ENCODE data around the gene RRAS2. TPM values are rescaled to one million over a fixed set of nuclear protein-coding genes. Genes with fewer than 3 reads are reported as not detected.

Gene RRAS2
- total RNA-seq, 4 donors from 2014 or later: 51.5 to 81.4 (median 66.8) TPM

DNA sequence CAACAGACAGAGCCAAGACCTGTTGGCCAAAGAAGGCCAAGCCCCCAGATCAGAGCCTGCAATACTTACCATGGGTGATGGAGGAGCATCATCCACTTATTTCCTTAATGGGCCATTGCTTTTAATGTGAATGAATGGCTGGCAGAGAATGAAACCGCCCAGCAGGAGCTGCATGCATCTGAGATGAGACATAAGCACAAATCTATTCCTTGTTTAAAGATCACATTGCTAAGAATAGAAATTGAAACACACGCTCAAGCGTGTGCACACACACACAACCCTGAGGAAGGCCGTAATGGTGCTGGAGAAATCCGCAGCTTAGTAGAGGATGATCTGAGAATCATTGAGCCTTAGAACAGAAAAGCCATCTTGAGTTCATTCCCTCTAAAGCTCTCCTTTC lies 5.3 kb upstream of the RRAS2 start:
- DNase-seq: no peak
- intact Hi-C loops (cut with DNase I): no loop called here
- no peak overlapping the region for H3K4me3 ChIP-seq (replicated peaks in 1 of 3)
- TF ChIP-seq POLR2A (IDR thresholded peaks at IDR 0.05): no peak
- TF ChIP-seq, protein P1, sequence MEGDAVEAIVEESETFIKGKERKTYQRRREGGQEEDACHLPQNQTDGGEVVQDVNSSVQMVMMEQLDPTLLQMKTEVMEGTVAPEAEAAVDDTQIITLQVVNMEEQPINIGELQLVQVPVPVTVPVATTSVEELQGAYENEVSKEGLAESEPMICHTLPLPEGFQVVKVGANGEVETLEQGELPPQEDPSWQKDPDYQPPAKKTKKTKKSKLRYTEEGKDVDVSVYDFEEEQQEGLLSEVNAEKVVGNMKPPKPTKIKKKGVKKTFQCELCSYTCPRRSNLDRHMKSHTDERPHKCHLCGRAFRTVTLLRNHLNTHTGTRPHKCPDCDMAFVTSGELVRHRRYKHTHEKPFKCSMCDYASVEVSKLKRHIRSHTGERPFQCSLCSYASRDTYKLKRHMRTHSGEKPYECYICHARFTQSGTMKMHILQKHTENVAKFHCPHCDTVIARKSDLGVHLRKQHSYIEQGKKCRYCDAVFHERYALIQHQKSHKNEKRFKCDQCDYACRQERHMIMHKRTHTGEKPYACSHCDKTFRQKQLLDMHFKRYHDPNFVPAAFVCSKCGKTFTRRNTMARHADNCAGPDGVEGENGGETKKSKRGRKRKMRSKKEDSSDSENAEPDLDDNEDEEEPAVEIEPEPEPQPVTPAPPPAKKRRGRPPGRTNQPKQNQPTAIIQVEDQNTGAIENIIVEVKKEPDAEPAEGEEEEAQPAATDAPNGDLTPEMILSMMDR (IDR thresholded peaks at IDR 0.05): no peak
- no peak overlapping the region for H3K27ac ChIP-seq
- no peaks in the 10 kb centered on the region for H3K4me1 ChIP-seq
- 97 to 98% methylated on average over 5 of the region's 5 CpGs for WGBS, 2 donors
- no peaks in the 10 kb centered on the region for H3K27me3 ChIP-seq
- no peaks in the 10 kb centered on the region for H3K9me3 ChIP-seq
- no peaks in the 10 kb centered on the region for H3K36me3 ChIP-seq

DNA sequence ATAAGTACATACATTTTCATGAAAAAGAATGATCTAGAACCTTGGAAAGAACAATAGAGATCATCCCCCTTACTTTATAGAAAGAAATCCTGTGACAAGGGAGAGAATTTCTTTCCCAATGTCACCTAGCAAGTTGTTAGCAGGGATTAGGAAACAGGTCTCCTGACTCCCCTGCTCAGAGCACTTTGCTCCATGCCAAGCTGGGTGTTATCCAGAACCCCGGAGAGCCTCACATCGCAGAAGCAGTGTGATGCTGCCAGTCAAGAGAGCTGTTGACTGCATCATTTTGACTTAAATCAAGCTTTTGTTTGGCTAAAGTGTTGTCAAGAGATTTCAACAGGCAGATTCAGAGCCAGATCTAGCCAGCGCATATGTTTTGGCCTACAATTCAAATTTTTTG lies 3.6 kb upstream of the RRAS2 start:
- TF ChIP-seq, protein P1 (IDR thresholded peaks at IDR 0.05): no peak
- no peak for TF ChIP-seq POLR2A (IDR thresholded peaks at IDR 0.05)
- no peaks in the 10 kb centered on the region for H3K4me1 ChIP-seq
- no peak for DNase-seq
- no peaks in the 10 kb centered on the region for H3K27me3 ChIP-seq
- H3K4me3 ChIP-seq (replicated peaks in 1 of 3): no peak overlapping the region
- no peaks in the 10 kb centered on the region for H3K36me3 ChIP-seq
- intact Hi-C loops (cut with DNase I): no loop called here
- WGBS, 2 donors: 59 to 84% methylated on average over 3 of the region's 3 CpGs
- no peak overlapping the region for H3K27ac ChIP-seq
- H3K9me3 ChIP-seq: no peaks in the 10 kb centered on the region

DNA sequence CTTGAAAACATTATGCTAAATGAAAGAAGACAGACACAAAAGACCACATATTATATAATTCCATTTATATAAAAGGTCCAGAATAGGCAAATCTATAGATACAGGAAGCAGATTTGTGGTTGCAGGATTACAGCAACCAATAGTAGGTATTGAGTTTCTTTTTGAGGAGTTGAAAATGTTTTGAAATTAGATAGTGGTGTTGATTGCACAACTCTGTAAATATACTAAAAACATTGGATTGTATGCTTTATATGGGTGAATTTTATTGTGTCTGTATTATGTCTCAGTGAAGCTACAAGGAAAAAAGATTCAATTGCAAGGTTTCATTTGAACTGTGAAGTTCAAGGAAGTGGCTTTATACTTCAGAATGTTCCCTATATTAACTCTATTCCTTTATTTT lies 3.0 kb upstream of the RRAS2 start:
- Histone ChIP-seq H3K27me3 (no peaks in the 10 kb centered on the region), H3K36me3 (no peaks in the 10 kb centered on the region), H3K4me1 (peaks cover 0 to 6% of the 10 kb centered on the region in 2 donors), H3K9me3 (no peaks in the 10 kb centered on the region), H3K27ac (no peak overlapping the region), H3K4me3 (replicated peaks in 1 of 3) (no peak overlapping the region)
- intact Hi-C loops (cut with DNase I): no loop called here
- DNase-seq: no peak
- TF ChIP-seq POLR2A (IDR thresholded peaks at IDR 0.05): no peak
- TF ChIP-seq, protein P1 (IDR thresholded peaks at IDR 0.05): no peak

DNA sequence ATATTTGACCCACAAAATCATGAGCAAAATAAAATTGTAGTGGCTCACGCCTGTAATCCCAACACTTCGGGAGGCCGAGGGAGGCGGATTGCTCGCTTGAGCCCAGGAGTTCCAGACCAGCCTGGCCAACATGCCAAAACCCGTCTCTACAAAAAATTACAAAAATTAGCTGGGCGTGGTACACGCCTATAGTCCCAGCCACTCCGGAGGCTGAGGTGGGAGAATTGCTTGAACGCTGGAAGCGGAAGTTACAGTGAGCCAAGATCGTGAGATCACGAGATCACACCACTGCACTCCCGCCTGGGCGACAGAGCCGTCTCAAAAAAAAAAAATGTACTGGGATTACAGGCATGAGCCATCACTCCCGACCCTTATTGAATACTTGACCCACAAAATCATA lies 2.0 kb upstream of the RRAS2 start:
- H3K36me3 ChIP-seq: no peaks in the 10 kb centered on the region
- DNase-seq: no peak
- H3K9me3 ChIP-seq: no peaks in the 10 kb centered on the region
- 94 to 97% methylated on average over 17 of the region's 17 CpGs for WGBS, 2 donors
- intact Hi-C loops (cut with DNase I): no loop called here
- no peaks in the 10 kb centered on the region for H3K27me3 ChIP-seq
- no peak overlapping the region for H3K4me3 ChIP-seq (replicated peaks in 1 of 3)
- no peak overlapping the region for H3K27ac ChIP-seq
- TF ChIP-seq, protein P1 (IDR thresholded peaks at IDR 0.05): no peak
- H3K4me1 ChIP-seq: peaks cover 0 to 9% of the 10 kb centered on the region in 2 donors

DNA sequence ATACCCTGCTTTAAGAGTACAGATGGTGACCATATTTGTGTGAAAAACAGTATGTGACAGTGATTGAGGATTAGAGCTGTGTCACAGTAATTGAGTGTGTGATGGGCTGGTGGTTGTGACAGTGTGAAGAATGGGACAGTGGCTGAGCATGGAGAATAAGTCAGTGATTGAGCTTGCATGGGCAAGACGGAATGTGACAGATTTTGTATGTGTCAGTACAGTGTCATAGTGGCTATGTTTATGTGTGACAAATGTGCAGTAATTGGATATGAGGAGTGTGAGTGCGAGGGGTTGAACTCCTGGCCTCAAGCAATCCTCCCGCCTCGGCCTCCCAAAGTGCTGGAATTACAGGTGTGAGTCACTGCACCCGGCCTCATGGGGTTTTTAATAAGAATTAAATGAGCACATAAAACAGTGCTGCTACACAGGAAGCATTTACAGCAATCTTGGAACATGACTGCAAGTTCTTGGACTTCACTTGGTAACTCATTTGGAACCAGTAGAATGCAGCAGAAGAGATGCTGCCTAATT lies 583 bp upstream of the RRAS2 start:
- intact Hi-C loops (cut with DNase I): no loop called here
- H3K9me3 ChIP-seq: no peaks in the 10 kb centered on the region
- no peak for DNase-seq
- peak overlapping the region in 1 of 3 donors; percentile 67 for H3K4me3 ChIP-seq (replicated peaks in 1 of 3)
- H3K4me1 ChIP-seq: peaks cover 0 to 9% of the 10 kb centered on the region in 2 donors
- H3K36me3 ChIP-seq: no peaks in the 10 kb centered on the region
- H3K27ac ChIP-seq: no peak overlapping the region
- WGBS, 2 donors: 77 to 86% methylated on average over 5 of the region's 5 CpGs
- TF ChIP-seq POLR2A (IDR thresholded peaks at IDR 0.05): no peak
- TF ChIP-seq, protein P1 (IDR thresholded peaks at IDR 0.05): no peak
- no peaks in the 10 kb centered on the region for H3K27me3 ChIP-seq
